ENCODE data around the gene NOX4.
"Not testable (repeated sequence)": the region's sequence is repeated elsewhere in the genome, so short reads cannot be mapped to it uniquely, and the experiment has no call there.

The NOX4 gene

GRCh38 chr11:89378986-89379385, 112.2 kb downstream of the NOX4 start:
- not testable (repeated sequence) for DNase-seq

GRCh38 chr11:89369356-89369755, 121.8 kb downstream of the NOX4 start:
- not testable (repeated sequence) for DNase-seq

DNA sequence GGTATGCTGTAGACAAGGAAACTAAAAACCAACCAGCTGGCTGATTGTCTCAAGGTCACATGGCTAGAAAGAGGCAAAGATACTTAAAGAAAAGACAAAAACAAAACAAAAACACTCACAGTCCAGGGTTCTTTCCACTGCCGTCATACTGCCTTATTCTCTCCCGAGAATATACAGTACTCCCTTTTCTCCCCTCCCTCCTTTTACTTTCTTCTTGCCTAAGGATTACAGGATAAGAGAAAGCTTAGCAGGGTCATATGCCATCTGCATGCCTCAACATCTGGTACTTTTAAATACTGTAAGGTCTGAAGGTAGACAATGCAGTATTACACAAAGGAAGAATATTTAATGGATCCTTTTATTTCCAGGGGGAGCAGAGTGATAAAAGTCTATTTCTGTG, 126.3 kb downstream of the NOX4 start:
- DNase-seq, result not testable (repeated sequence)

DNA sequence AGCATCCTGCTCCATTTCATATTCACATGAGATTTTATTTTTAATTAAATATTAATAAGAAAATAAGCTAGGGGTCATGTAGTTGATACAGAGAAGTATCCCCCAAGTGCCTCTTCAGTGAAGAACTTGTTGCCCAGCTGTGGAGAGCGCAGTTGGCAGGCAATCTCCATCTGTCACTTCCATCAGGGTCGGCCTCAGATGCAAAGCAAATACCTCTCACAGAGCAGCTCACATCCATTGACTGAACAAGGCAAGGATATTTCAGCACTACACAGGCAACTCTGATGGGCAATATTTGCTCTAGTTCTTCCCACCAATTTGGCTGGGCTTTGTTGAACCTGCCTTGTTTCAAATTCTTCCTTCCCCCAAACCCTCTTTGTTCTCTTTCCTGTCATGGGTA, 129.4 kb downstream of the NOX4 start:
- no peak for DNase-seq

DNA sequence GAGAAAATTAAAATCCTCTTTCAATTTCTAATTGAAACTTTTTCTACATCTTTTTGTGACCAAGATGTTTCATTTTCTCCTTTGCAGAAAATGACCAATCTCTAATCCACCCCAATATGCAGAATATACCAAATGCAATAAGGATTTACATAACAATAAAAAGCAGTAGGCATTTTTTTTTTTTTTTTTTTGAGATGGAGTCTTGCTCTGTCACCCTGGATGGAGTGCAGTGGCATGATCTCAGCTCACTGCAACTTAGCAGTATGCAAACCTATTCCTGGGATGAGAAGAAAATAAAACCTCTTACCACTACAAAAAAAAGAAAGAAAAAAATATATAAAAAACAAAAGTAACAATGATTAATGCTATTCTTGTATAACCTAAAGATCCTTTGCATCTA, 132.0 kb downstream of the NOX4 start:
- DNase-seq, result not testable (repeated sequence)

DNA sequence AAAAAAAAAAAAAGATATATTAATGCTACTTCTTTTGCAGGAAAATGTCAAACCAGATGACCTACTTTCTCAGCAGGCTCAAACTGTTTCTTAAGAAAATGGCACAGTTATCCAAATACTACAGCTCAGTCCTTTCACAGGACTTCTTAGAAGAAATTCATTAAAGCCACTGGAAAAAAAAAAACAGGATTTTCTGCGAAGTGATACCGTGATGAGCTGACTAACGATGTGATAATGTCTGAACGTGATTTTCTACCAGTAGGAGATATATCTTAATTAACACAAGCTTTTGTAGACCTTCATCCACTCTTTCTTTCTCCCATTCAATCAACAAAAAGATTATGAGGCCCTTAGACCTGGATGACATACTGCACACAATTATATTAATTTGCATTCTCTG, 132.4 kb downstream of the NOX4 start:
- no peak for DNase-seq

GRCh38 chr11:89355646-89356045, 135.5 kb downstream of the NOX4 start:
- DNase-seq, result no peak

DNA sequence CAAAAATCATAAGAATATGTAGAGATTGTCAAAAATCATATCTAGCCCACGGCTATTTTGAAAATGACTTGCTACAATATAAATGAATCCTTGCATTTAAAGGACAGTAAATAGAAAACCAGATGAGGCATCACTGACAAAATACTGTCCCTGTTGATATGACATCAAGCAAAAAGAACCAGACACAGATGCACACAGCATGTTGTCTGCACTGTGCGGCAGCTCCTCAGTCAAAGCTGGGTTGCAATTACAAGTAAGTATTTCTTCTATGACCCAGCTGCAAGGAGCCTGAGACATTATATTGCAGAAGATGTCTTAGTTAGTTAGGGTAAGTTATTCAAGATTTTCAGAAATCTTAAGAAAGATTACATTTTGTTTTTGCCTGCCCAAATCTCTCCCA, 136.7 kb downstream of the NOX4 start:
- DNase-seq, result not testable (repeated sequence)

DNA sequence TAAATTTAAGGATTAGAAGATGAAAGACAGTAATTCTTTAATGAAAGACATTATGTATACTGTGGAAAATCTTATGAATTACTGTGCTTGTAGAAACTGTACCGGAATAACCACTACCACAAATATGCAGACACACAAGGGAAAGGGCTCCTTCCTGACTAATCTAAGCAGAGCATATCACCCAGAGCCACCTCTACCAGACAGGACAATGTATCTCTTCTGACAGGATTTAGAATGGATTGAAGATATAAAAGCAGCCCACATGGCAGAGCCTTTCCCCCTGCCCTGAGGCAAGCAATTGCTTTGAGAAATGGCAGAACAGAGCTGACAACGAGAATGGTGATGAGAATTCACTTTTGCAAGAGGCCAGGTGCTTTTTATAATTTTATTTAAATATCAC, 144.1 kb downstream of the NOX4 start:
- DNase-seq, result no peak

DNA sequence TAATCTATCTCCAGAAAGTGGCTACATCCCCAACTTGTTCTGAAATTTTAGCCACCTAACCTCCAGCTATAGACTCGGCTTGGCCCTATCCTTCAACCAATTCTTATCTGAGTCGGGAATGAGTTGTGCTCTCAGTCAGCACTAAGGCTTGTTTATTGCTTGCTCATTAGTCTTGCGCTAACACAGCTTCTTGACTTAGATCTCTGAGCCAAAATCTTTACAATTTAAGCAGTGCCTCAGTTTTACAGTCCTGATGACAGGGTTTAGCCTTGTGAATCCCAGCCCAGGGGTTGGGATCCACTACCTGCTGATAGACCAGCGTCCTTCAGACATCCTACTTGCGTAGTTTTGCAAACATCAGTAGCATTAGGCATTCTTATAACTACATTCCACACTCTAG, 144.6 kb downstream of the NOX4 start:
- DNase-seq, result no peak

DNA sequence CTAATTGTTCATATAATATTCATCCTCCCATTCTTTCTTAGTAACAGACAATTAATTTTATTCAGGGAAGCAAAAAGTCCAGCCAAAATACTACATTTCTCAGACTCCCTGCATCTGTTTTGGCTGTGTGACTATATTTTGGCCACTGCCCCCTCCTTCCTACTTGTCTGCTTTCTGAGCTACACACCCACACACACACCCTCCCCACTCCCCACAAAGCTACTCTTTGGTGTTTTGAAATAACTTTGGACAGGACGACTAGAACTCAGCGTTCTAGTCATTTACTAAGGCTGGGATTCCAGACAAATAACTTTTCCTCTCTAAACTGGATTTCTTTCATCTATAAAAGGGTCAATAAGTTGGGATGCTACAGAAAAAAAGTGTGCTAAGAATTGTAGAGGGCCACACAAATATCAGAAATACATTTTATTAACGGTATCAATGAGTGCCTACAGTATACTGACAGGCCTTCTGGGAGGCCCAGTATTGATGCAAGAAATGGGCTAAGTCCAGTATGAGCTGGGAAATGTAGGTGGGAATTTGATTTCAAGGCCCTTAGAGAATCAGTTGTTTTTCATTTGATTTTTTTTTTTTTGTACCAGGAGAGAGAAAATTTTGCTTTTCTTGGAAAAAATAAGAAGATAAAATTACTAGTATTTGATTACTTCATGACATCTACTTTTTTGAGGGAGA, 148.1 kb downstream of the NOX4 start:
- not testable (repeated sequence) for DNase-seq

DNA sequence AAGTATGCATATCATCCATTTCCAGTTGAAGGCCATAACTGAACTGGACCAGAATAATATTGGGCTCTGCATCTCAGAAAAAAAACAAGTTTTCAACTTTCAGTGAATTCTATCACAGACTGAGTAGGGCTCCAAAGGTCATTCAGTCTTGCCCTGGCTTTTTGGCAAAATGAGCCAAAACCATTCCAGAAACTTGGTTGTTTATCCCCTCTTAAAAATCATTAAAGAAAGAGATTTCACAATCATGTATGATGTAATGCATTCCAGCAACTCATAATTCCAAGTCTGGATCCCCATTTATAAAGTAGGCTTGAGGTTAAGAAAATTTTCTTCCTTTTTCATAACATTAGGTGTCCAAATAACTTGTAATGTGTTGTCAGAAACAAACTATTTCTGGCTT, 150.7 kb downstream of the NOX4 start:
- DNase-seq, result not testable (repeated sequence)

GRCh38 chr11:89338073-89338472, 153.1 kb downstream of the NOX4 start:
- DNase-seq, result not testable (repeated sequence)

- DNase-seq, result not testable (repeated sequence)
These were observed 154.0 kb downstream of the NOX4 start for GRCh38 chr11:89337100-89337650.

DNA sequence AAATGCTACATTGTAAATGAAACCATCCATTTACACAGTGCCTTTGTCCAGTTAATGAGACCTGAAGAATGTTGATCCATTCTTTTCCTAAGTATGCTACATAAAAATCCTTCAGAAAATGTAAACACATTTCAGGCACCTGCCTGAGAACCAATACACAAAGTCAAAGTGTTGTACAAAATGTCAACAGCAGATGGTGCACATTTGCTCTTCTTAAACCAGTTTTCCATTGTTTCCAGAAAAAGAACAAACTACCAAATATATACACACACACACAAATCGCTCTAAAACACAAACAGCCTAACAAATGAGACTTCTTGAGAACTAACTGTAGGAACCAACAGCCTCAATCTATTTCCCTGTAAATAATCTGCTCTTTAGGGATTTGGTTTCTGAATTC, 157.5 kb downstream of the NOX4 start:
- DNase-seq, result not testable (repeated sequence)

DNA sequence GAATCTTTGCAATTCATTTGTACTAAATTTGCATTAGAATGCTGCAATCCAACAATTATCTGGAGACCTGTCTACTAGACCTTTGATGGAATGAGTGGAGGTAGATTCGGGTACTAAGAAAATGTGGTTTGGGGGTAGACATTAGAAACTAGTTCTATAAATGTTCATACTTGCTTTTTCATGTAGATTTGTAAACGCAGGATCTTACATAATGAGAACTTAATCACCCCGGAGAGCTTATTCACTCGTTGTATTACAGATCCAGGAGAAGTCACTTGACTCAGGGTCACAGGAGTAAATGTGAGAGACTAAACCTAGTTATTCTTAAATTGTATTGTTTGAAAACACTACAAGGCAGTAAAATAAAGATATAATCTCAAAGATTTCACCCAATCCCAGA, 159.2 kb downstream of the NOX4 start:
- not testable (repeated sequence) for DNase-seq

DNA sequence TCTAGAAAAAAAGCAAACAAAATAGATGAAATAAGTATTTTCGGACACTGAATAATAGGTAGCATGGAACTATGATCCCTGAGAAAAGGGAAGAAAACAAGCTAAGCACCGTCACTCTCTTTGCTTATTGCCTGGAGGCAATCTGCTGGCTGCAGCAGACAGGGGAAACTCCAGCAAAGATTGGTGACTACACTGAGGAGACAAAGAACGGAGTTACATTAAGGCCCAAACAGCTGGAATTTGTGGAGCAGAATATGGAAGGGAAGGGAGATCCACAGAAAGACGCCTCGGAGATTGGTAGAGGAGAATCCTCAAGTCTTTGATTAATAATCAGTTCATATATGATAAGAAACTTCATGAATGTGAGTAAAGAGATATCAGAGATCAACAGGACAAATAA, 163.3 kb downstream of the NOX4 start:
- no peak for DNase-seq

DNA sequence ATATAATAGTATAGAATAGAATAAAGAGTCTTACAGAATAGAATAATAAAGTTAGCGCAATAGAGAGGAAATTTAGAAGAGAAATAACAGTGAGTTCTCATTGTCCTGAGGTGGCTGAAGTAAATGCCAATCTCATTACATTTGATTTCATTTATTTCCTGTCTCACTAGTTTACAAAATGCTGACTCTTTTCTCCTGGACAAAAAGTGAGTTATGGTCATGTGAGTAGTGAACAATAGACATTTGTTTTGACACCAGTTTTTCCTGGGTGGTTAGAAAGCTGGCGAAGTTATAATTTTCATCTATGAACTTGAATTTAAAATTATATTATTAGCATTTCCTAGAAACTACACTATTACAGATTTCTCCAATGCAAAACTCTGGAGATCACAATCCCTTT, 169.8 kb downstream of the NOX4 start:
- DNase-seq, result no peak

GRCh38 chr11:89310607-89311006, 180.6 kb downstream of the NOX4 start:
- not testable (repeated sequence) for DNase-seq

DNA sequence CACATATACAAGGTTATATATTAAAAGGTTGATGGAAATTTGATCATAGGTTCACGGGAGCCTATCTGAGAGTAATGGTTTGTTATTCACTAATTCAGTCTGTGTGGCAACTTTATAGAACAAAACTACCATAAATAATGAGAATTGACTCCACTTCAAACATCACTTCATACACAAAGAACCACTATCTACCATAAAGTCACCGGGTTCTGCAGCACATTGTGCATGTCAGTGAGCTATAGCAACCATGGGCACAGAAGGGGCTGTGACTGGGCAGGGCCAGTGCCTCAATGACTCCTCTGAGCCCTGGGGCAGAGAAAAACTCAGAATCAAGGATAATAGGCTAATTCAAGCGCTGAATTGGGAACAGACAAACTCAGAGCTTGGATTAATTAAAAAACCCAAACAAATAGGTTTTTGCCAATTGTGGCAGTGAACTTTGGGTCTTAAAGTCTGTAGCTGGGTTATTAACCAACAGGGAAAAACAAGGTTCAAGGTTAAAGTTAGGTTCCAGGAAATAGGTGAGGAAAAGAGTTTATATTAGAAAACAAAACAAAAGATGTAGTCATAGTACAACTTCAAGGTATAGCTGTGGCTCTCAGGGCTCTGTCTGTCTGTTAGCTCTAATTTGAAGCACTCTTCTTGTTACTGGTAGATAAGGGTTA, 181.7 kb downstream of the NOX4 start:
- DNase-seq, result not testable (repeated sequence)

DNA sequence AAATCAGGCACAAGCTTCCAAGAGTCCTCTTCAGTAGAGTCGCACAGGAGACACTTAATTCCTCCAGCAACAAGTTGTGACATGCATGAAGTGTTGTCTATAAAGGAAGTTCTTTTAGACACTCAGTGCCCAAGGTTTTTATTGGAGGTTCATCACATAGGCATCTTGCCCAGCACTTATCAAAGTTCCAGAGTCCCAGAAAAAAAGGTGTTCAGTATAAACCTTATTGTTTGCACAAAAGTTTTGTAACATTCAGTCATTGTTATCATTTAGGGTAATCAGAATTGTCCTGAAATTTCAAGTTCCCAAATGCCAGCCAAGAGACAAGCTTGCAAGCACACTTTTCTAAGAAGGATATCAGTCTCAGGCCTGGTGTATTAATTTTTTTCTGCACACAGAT, 182.9 kb downstream of the NOX4 start:
- not testable (repeated sequence) for DNase-seq

GRCh38 chr11:89303029-89303428, 188.1 kb downstream of the NOX4 start:
- not testable (repeated sequence) for DNase-seq

- DNase-seq, result not testable (repeated sequence)
These were observed 196.2 kb downstream of the NOX4 start for GRCh38 chr11:89295023-89295422.

GRCh38 chr11:89293965-89294679, 197.1 kb downstream of the NOX4 start:
- DNase-seq, result no peak
